T-helper 1 cell treated with Interleukin-12 subunit alpha and Interleukin-12 subunit beta and Interleukin-4 antibody, amounts not matched to agents 30 ng/mL and 1 ng/mL, for 36 hours (primary cell): ENCODE data around the gene AP5S1. TPM values are rescaled to one million over a fixed set of nuclear protein-coding genes. Genes with fewer than 3 reads are reported as not detected.
"Not testable (repeated sequence)": the region's sequence is repeated elsewhere in the genome, so short reads cannot be mapped to it uniquely, and the experiment has no call there.

Source experiments
- intact Hi-C: fragments of 100-400 bp; cut with micrococcal nuclease; formaldehyde crosslinking; loops from one replicate; pipeline ENCODE4 v1.15.1; 2024
- total RNA-seq: library from RNA; stranded (reverse); gene quantifications from 2 replicates; pipeline ENCODE4 v1.2.3, GENCODE V29; 2022

AP5S1 gene
- total RNA-seq, 1 donor from 2014 or later = 15.7 TPM

DNA sequence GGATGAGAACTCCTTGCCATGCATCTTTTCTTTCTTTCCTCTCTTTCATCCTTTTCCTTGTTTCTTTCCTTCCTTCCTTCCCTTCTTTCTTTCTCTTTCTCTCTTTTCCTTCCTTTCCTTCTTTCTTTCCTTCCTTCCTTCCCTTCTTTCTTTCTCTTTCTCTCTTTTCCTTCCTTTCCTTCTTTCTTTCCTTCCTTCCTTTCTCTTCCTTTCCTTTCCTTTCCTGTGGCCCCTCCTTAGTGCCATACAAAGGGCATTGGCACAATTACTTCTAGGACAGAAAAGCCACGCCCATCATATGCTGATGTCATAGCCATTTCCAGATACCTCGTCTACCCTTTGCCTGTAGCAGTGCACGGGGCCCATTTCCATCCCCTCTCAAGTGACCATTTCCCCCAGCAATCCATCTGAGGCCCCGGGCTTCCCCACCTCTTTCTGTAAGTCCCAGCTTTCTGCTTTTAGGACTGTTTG is 31.6 kb upstream of the AP5S1 start:
- intact Hi-C loops = loop anchor here (5.0 kb wide), 1 partner anchor 224 kb away; no protein-coding TSS in a partner anchor

DNA sequence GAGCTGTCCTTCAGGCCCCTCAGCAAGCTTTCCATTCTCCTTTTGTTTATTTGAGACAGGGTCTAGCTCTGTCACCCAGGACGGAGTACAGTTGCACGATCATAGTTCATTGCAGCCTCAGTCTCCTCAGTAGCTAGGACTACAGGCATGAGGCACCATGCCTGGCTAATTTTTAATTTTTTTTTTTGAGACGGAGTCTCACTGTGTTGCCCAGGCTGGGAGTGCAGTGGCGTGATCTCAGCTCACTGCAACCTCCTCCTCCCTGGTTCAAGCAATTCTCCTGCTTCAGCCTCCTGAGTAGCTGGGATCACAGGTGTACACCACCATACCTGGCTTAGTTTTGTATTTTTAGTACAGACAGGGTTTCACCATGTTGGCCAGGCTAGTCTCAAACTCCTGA is 31.1 kb upstream of the AP5S1 start:
- intact Hi-C loops = loop anchor here (5.0 kb wide), 1 partner anchor 223 kb away; no protein-coding TSS in a partner anchor

DNA sequence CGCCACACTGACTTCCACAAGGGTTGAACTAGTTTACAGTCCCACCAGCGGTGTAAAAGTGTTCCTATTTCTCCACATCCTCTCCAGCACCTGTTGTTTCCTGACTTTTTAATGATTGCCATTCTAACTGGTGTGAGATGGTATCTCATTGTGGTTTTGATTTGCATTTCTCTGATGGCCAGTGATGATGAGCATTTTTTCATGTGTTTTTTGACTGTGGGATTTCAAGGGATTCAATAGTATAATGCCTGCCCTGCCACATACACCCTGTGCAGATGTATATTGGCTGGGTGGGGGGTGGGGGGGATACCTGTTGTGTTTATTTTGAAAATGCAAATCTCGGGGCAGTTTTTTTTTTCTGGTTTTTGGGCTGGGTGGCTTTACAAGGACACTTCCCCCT is 26.2 kb upstream of the AP5S1 start:
- intact Hi-C loops = not testable (repeated sequence)

- intact Hi-C loops = loop anchor here (1.0 to 5.0 kb wide), 3 partner anchors 8 to 388 kb away; partner anchors contain the start of gene DNAAF9
Measured at GRCh38 chr20:3794701-3795420, 25.5 kb upstream of the AP5S1 start.

DNA sequence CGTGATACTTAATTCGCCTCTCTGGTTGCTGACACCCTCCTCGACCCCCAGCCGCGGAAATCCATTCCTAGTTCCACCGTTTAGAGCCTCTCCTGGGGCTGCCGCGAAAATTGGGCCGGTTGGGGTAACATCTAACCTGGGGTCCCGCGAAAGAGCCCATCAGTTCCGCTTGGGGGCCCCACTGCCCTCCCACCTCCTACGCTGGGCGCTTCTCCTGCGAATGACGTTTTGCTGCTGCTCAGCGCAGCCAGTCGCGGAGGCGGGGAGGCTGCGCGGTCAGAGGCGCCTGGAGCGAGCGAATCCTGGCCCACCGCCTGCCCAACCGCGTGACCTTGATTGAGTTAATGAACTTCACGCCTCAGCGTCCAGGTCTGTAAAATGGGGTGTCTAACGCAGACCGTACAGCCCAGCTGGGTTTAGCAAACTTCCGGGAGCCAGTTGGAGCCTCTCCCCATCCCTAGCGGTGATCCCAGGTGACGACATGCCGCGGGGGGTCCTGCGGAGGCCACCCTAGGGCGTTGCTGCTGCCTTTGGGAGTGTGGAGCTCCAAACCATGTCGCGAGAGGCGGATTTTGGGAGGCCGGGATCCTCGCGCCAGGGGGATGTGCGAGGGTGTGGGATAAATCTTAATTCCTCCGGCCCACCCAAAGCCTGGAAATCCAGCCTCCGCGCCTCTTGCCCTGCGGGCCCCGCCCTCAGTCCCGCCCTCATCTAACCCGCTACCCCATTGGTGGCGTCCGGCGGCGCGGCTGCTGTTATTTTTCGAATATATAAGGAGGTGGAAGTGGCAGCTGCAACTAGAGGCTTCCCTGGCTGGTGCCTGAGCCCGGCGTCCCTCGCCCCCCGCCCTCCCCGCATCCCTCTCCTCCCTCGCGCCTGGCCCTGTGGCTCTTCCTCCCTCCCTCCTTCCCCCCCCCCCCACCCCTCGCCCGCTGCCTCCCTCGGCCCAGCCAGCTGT is 24.6 kb upstream of the AP5S1 start, which contains the start of gene CDC25B:
TSS of gene CDC25B (plus strand) at position 800 of the 958 bp plus-strand sequence. CDS start 222 bp downstream, outside the sequence.
- intact Hi-C loops = loop anchor here (1.0 to 5.0 kb wide), 9 partner anchors 8 to 388 kb away; partner anchors contain the start of genes AP5S1, DNAAF9, MAVS and PANK2

DNA sequence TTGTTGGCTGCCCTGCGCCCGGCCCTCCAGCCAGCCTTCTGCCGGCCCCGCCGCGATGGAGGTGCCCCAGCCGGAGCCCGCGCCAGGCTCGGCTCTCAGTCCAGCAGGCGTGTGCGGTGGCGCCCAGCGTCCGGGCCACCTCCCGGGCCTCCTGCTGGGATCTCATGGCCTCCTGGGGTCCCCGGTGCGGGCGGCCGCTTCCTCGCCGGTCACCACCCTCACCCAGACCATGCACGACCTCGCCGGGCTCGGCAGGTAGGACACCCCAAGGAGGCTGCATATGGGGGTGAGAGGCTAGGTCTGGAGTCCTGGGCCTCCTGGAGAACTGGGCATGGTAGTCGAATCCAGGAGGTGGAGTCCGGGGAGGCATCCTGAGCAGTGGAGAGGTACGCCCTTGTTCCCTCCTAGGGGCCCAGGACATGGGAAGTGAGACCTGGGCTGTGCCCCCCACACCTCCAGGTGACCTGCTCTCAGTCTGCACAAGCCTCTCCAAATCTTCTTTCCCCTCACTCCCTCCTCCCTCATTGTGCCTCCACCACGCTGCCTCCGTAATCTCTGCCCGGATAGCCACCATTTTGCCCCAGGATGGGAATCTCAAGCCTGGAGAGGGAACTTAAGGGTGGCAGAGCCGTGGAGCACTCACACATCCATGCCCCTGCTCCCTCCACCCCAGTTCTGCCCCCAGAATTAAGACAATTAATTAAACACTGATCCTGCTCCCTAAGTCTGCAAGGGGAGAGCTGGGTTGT is 23.7 kb upstream of the AP5S1 start:
- intact Hi-C loops = loop anchor here (1.0 to 5.0 kb wide), 8 partner anchors 15 to 389 kb away; partner anchors contain the start of genes AP5S1, DNAAF9, MAVS and PANK2

DNA sequence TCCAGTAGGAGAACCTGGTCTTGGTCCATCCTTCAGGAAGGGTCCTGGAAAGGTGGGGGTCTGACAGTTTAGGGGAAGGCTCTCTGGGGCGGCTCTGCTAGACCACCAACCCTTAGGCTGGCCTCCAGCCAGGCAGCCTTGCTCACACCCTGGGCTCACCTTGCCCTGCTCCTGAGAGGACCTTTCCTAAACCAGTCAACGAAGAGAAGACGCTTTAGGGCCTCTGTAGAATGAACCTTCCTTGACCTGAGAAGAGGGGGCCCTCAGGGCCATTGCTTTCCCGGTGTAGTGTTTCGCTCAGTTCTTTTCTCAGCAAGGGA is 23.2 kb upstream of the AP5S1 start:
- intact Hi-C loops = loop anchor here (2.0 to 5.0 kb wide), 4 partner anchors 16 to 390 kb away; partner anchors contain the start of genes DNAAF9, PANK2 and SPEF1

DNA sequence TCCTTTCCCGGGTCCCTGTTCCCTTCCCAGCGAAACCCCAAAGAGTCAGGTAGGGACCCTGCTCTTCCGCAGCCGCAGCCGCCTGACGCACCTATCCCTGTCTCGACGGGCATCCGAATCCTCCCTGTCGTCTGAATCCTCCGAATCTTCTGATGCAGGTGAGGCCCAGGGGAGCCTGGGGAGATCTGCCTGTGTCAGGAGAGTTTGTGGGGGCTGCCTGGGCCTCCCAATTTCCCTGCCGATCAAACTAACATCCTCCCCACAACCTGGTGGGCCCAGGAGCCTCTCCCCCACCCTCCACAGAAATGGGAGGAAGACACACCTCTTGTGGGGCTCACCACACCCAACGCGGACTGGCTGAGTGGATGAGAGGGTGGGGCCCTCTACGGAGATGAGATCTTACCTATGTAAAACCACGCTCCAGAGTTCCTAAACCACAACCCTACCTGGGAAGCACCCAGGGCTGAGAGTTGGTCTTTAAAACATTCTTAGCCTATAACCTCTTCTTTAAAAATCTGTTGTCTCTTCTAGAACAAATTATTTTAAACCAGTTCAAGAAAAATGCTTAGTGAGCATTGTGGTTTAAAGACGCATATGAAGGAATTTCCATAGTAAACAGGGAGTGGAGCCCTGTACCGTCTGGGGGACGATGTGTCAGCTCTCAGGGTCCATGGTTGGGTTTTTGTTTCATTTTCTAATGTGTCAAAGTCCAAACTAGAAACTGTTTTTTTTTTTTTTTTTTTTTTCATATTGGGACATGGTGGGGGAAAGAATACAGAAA is 22.6 kb upstream of the AP5S1 start:
- intact Hi-C loops = loop anchor here (2.0 to 5.0 kb wide), 4 partner anchors 17 to 390 kb away; partner anchors contain the start of genes DNAAF9, PANK2 and SPEF1

- intact Hi-C loops = loop anchor here (5.0 kb wide), 2 partner anchors 109 to 391 kb away; partner anchors contain the start of gene DNAAF9
Measured at GRCh38 chr20:3798373-3798768, 22.0 kb upstream of the AP5S1 start.

DNA sequence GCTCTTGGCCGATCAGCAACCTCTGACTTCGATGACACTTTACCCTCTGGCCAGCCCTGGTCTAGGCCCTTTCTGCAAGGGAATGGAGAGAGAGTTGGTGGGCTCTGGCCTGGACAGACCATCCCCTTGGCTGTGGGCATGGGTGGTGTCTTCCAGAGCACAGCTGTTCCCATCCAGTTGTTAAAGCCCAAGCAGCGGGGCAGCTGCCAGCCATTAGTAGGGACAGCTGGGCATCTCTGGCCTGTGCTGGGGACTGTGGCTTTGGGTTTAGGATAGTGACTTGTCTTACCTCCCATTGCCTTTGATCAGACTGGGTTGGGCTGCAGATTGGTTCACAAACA is 21.5 kb upstream of the AP5S1 start:
- intact Hi-C loops = loop anchor here (5.0 kb wide), 2 partner anchors 108 to 392 kb away; partner anchors contain the start of gene DNAAF9

GRCh38 chr20:3800256-3800877 is 20.0 kb upstream of the AP5S1 start:
- intact Hi-C loops = no loop called here

DNA sequence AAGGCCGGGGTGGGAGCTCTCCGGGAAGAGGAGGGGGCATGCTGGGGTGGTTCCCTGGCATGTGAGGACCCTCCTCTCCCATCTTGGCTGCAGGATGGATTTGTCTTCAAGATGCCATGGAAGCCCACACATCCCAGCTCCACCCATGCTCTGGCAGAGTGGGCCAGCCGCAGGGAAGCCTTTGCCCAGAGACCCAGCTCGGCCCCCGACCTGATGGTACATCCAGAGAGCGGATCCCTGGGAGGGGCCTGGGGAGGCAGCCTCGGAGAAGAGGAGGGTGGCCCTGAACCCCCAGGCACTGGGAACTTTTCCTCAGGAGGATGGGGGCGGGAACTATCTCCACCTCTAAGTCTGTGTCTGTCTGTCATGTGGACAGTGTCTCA is 19.5 kb upstream of the AP5S1 start:
- intact Hi-C loops = no loop called here

GRCh38 chr20:3801299-3801698 is 19.0 kb upstream of the AP5S1 start:
- intact Hi-C loops = no loop called here

- intact Hi-C loops = no loop called here
Measured at GRCh38 chr20:3801846-3802245, 18.5 kb upstream of the AP5S1 start.

DNA sequence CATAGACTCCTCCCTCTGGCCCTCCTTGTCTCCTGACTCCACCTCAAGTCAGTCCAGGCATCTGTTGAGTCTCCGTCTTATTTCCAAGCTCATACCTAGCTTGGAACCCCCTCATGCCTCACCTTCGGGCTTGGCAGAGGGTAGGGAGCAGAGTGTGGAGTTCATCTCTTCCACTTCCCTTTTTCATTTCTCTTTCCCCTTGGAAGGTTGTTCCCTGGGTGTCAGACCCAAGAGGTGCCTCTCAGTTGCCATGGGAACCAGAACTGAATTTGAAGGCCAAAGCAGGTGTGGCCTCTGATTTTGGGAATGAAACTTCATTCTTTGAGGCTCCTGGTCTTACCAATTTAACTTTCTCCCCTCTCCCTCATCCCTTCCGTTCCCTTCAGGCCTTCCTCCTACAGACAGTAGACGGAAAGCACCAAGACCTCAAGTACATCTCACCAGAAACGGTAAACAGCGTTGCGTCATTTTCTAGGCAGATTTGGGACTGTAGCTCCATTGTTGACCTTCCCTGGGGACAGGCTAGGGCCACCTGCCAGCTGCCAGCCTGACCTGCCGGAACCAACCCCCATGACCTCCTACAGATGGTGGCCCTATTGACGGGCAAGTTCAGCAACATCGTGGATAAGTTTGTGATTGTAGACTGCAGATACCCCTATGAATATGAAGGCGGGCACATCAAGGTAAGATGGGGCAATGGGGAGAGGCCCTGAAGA is 17.7 kb upstream of the AP5S1 start:
- intact Hi-C loops = no loop called here

GRCh38 chr20:3803289-3803688 is 17.1 kb upstream of the AP5S1 start:
- intact Hi-C loops = no loop called here

DNA sequence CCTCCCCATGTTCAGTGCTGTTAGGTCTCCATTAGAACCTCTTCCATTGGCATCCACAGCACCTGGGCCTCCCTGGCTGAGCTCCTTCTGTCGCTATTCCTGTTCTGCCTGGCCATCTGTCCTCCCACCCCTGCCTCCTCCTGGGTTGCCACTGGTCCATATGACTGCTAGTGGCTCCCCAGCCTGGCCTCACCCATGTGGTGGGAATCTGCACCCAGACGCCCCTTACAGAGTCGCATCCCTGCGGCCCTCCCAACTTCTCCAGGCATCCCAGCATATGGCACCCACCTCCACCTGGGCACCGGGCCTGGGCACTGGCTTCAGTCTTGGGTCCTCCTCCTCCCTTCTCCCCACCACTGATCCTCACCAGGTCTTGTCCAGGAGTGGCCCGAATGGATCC is 16.5 kb upstream of the AP5S1 start:
- intact Hi-C loops = no loop called here

- intact Hi-C loops = no loop called here
Measured at GRCh38 chr20:3804254-3804751, 16.0 kb upstream of the AP5S1 start.

DNA sequence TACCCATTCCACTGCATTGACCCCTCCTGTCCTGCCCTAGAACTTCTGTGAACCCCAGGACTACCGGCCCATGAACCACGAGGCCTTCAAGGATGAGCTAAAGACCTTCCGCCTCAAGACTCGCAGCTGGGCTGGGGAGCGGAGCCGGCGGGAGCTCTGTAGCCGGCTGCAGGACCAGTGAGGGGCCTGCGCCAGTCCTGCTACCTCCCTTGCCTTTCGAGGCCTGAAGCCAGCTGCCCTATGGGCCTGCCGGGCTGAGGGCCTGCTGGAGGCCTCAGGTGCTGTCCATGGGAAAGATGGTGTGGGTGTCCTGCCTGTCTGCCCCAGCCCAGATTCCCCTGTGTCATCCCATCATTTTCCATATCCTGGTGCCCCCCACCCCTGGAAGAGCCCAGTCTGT is 15.6 kb upstream of the AP5S1 start:
- intact Hi-C loops = no loop called here
